ENCODE measurements around the gene TSPAN4. TPM values are rescaled to one million over a fixed set of nuclear protein-coding genes. Genes with fewer than 3 reads are reported as not detected.

The TSPAN4 gene
- total RNA-seq, 1 donor: 164 TPM

- no peak for DNase-seq (ENCODE audit: low read depth)
- no peak for TF ChIP-seq CTCF (IDR thresholded peaks at IDR 0.05; ENCODE audit: insufficient read depth, low read length)
- no peak overlapping the region for H3K4me3 ChIP-seq (ENCODE audit: low read depth, low read length)
Observed at GRCh38 chr11:858762-859339, 16.2 kb downstream of the TSPAN4 start.

- H3K4me3 ChIP-seq (ENCODE audit: low read depth, low read length): peak overlapping the region; percentile 41
- no peak for TF ChIP-seq CTCF (IDR thresholded peaks at IDR 0.05; ENCODE audit: insufficient read depth, low read length)
- DNase-seq (ENCODE audit: low read depth): peak; percentile 87
Observed at GRCh38 chr11:859394-860131, 16.9 kb downstream of the TSPAN4 start.

- TF ChIP-seq CTCF (IDR thresholded peaks at IDR 0.05; ENCODE audit: insufficient read depth, low read length): no peak
- H3K4me3 ChIP-seq (ENCODE audit: low read depth, low read length): no peak overlapping the region
- DNase-seq (ENCODE audit: low read depth): no peak
Observed at GRCh38 chr11:860234-861104, 17.8 kb downstream of the TSPAN4 start.

GRCh38 chr11:861105-861479 lies 18.4 kb downstream of the TSPAN4 start:
- no peak for DNase-seq (ENCODE audit: low read depth)
- H3K4me3 ChIP-seq (ENCODE audit: low read depth, low read length): no peak overlapping the region

GRCh38 chr11:862081-862661 lies 19.5 kb downstream of the TSPAN4 start:
- no peak overlapping the region for H3K4me3 ChIP-seq (ENCODE audit: low read depth, low read length)
- DNase-seq (ENCODE audit: low read depth): no peak
- no peak for TF ChIP-seq CTCF (IDR thresholded peaks at IDR 0.05; ENCODE audit: insufficient read depth, low read length)

More at GRCh38 chr11:861105-861479, 18.4 kb downstream of the TSPAN4 start:
- no peak for TF ChIP-seq CTCF (IDR thresholded peaks at IDR 0.05; ENCODE audit: insufficient read depth, low read length)

- DNase-seq (ENCODE audit: low read depth): no peak
- no peak overlapping the region for H3K4me3 ChIP-seq (ENCODE audit: low read depth, low read length)
- no peak for TF ChIP-seq CTCF (IDR thresholded peaks at IDR 0.05; ENCODE audit: insufficient read depth, low read length)
Observed at GRCh38 chr11:862696-863022, 20.0 kb downstream of the TSPAN4 start.
